T-helper 17 cell (primary cell): ENCODE measurements around the gene TTC21A. TPM values are rescaled to one million over a fixed set of nuclear protein-coding genes. Genes with fewer than 3 reads are reported as not detected.

Experiments used
- ATAC-seq: fragments of 150-1000 bp; cut with Tn5 transposase; 2 replicates; pipeline ENCODE4 v1.10.0; 2021; ENCODE audit warnings: mild to moderate bottlenecking, moderate library complexity
- DNase-seq, 3 donors: peaks; one replicate each; pipeline versions ENCODE4 v3.0.0 to v3.0.0-alpha.2; 2020 to 2021
- H3K9me3 ChIP-seq: one replicate; pipeline ENCODE4 v1.7.0; 2013; ENCODE audit warnings: low read length, mild to moderate bottlenecking; ENCODE audit not compliant: control insufficient read depth, poor library complexity, severe bottlenecking
- H3K27ac Mint-ChIP-seq: one replicate; pipeline ENCODE4 v1.8.0; 2022; ENCODE audit warnings: mild to moderate bottlenecking, moderate library complexity, mixed read lengths
- H3K27me3 Mint-ChIP-seq: one replicate; pipeline ENCODE4 v1.8.0; 2022; ENCODE audit warnings: mixed read lengths
- H3K36me3 Mint-ChIP-seq: one replicate; pipeline ENCODE4 v1.8.0; 2022; ENCODE audit warnings: low read depth, mixed read lengths
- H3K4me1 Mint-ChIP-seq: one replicate; pipeline ENCODE4 v1.8.0; 2022; ENCODE audit warnings: mild to moderate bottlenecking, mixed read lengths
- H3K4me3 Mint-ChIP-seq: one replicate; pipeline ENCODE4 v1.8.0; 2022; ENCODE audit warnings: mild to moderate bottlenecking, moderate library complexity, mixed read lengths
- total RNA-seq, 4 donors: library from RNA in 2 of 4; stranded (reverse) in 2 of 4; gene quantifications; one replicate each; pipeline ENCODE4 v1.2.3 and lab custom pipeline; 2022 to 2026

The TTC21A gene
- total RNA-seq, 2 donors from 2014 or later, result 3.5 to 12.3 TPM

DNA sequence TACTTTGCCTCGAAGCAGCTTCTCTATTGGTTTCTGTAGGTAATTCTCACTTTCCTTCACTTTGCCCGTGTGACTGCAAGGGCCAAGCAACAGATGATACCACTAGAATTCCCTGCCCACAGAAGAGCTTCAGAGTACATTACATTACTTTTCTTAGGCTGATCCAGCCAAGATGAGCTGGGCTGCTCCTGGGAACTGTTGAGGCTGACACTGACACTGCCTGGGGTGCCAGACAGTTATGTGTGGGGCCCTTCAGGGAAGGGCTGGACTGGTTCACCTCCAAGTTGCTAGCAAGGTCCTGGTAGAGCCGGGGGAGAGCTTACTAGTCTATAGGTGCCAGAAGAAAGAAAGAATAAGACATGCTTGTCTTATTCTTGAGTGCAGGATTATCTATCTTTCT lies 19.0 kb upstream of the TTC21A start:
- Mint-ChIP-seq H3K4me3 (no peak overlapping the region), H3K27ac (peak overlapping the region; percentile 49), H3K4me1 (peaks cover 7% of the 10 kb centered on the region), H3K36me3 (peaks cover 9% of the 10 kb centered on the region), H3K27me3 (no peaks in the 10 kb centered on the region)
- peak; percentile 30 for ATAC-seq
- H3K9me3 ChIP-seq, result no peaks in the 10 kb centered on the region
- DNase-seq, result no peak

DNA sequence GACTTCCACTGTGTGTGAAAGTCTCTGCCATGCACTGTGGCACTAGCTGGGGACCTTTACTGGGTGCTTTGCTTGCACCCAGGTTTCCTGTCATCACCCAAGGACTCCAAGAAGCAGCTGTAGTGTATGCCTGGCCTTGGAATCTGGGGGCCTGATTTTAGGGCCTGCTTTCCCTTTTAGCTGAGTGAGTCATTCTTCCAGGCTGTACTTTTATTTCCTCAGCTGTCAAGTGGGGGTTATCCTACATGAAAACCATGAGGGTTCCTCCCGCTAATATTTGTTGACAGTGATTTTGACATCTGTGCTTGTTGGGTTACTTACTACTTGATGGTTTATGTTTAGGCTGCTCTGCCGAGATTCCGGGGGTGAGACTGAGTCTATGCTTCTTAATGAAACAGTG lies 18.6 kb upstream of the TTC21A start:
- no peaks in the 10 kb centered on the region for H3K9me3 ChIP-seq
- Mint-ChIP-seq H3K4me3 (no peak overlapping the region), H3K36me3 (peaks cover 8% of the 10 kb centered on the region), H3K27me3 (no peaks in the 10 kb centered on the region), H3K27ac (peak overlapping the region; percentile 49), H3K4me1 (peaks cover 7% of the 10 kb centered on the region)
- no peak for DNase-seq
- no peak for ATAC-seq

DNA sequence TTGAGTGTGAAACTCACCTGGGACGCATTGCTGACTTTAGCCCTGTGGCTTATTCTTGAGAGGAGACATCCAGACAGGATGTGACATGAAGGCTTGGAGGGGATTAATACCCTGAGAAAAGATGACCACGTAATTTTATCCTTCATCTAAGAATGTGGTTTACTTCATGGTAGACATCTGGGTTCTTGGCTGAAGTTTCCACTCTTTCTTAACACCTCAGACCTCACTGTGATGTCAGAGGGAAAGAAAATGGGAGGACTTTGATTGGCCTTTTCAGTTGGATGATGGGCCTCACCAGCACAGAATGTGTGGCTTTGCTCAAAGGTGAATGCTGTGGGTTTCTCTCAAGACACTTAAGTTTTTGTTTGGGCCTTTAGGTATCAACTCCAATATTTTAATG lies 16.6 kb upstream of the TTC21A start:
- DNase-seq (no peak), ATAC-seq (peak; percentile 18)
- Mint-ChIP-seq H3K4me3 (no peak overlapping the region), H3K36me3 (peaks cover 10% of the 10 kb centered on the region), H3K27me3 (no peaks in the 10 kb centered on the region), H3K27ac (no peak overlapping the region), H3K4me1 (peaks cover 7% of the 10 kb centered on the region)
- H3K9me3 ChIP-seq, result no peaks in the 10 kb centered on the region

DNA sequence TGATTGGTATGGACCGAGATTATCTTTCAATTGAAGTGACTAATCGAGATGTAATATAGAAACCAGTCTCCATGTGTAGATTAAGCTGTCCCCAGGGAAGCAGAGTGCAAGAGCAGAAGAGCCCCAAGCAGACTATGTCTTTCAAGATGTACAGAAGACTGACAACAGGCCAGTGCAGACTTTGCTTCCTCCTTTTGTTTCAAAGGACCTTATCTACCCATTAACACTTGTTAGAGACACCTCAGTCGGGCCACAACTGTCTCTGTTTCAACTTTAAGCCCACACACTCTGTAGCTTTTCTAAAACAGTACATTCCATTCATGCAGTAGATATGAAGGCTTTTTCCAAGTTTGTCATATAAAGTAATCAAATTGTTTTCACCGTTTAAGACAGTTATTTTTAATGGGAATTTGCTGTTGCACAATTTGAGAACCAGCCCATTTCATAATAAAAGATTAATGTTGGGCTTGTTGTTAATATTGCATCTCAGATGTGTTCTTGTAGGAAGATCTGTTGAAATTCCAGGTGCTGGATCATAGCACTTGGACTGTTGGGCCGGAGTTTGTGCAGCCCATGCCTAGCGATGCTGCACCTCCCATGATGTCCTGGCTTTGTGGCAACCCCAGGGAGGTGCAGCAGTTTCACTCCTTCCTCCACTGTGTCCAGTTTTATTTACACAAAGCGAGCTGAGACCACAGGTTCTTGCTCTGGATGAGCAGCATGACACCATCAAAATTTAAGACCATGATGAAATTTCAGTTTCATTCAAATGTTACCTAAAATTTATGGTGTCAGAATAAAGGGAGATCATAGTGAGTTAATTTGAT lies 12.4 kb upstream of the TTC21A start:
- Mint-ChIP-seq H3K4me3 (no peak overlapping the region), H3K4me1 (peaks cover 3% of the 10 kb centered on the region), H3K27me3 (no peaks in the 10 kb centered on the region), H3K27ac (peak overlapping the region; percentile 53), H3K36me3 (peaks cover 6% of the 10 kb centered on the region)
- H3K9me3 ChIP-seq, result no peaks in the 10 kb centered on the region
- DNase-seq (no peak), ATAC-seq (no peak)

DNA sequence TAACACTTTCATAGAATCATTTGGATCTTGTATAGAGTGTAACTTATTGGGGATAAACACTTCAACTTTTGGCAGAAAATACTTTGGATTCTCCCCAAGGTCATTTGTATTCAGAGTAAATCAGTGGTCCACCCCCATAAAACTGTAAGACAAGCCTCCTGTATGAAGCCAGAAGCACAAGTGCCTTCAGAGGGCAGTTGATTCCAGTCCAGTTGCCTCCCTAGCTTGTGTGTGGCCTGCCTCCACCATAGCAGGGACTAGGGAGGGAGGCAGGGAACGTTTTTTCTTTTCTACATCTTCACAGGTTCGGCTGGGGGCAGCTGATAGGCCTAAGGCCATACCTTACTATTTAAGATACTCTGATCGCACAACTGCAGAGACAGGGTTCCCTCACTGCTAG lies 11.7 kb upstream of the TTC21A start:
- no peaks in the 10 kb centered on the region for H3K27me3 Mint-ChIP-seq
- DNase-seq, result no peak
- H3K27ac Mint-ChIP-seq, result peak overlapping the region; percentile 53
- peaks cover 6% of the 10 kb centered on the region for H3K36me3 Mint-ChIP-seq
- peaks cover 3% of the 10 kb centered on the region for H3K4me1 Mint-ChIP-seq
- H3K9me3 ChIP-seq, result no peaks in the 10 kb centered on the region
- no peak for ATAC-seq
- no peak overlapping the region for H3K4me3 Mint-ChIP-seq

DNA sequence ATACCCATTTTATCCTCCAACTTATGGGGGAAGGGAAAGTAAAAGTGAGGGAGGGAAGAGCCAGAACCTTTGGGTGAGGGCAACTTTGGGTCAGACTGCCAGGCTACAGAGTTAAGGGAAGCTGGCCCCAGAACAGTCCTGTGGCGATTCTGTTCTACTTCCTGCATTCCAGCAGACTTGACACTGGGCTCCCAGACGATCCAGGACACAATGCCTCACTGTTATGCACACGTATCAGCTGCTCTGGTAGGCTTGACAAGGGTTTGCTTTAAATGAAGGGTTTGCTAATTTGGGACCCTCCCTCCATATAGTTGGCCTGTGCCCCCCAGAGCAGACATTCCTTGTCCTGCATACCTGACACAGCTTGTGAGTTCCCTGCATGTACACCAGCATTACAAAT lies 10.7 kb upstream of the TTC21A start:
- H3K9me3 ChIP-seq, result no peaks in the 10 kb centered on the region
- Mint-ChIP-seq H3K4me3 (no peak overlapping the region), H3K4me1 (peaks cover 9% of the 10 kb centered on the region), H3K27me3 (no peaks in the 10 kb centered on the region), H3K27ac (peak overlapping the region; percentile 47), H3K36me3 (peaks cover 6% of the 10 kb centered on the region)
- DNase-seq (no peak), ATAC-seq (no peak)

DNA sequence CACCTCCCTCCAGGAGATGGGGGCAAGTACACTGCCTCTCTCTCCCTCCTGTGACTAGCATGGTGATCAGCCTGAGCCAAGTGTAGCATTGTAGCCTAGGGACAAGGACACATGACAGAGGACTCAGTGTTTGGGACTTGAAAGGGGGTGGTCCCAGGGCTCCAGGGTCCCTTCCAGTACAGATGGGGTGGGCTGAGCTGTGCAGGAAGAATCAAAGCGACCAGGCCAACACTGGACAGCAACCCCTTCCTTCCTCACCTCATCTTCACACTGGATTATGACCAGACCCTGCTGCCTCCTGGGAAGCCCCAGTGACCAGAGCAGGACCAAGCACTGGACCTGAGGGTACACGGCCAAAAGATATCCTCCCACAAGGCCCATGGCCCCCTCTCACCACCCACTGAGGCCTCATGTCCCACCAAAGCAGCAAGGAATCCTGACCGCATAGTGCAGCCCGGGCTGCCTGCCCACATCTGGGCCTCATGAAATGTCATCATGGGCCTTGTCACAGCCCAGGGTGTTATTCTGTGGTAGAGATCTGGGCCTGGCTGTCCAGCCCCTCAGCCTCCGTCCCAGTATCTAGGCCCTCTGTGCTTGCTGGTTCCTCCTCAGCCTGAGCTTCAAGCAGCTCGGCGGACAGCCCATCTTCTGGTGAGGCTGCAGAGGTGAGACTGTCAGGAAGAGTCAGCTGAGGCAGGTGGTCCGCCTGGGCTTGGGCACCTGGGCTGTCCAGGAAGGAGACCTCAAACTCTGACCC lies 9.6 kb upstream of the TTC21A start:
- no peak overlapping the region for H3K4me3 Mint-ChIP-seq
- no peaks in the 10 kb centered on the region for H3K27me3 Mint-ChIP-seq
- peak overlapping the region; percentile 47 for H3K27ac Mint-ChIP-seq
- DNase-seq (no peak), ATAC-seq (no peak)
- peaks cover 14% of the 10 kb centered on the region for H3K4me1 Mint-ChIP-seq
- peaks cover 3% of the 10 kb centered on the region for H3K36me3 Mint-ChIP-seq
- H3K9me3 ChIP-seq, result no peaks in the 10 kb centered on the region

DNA sequence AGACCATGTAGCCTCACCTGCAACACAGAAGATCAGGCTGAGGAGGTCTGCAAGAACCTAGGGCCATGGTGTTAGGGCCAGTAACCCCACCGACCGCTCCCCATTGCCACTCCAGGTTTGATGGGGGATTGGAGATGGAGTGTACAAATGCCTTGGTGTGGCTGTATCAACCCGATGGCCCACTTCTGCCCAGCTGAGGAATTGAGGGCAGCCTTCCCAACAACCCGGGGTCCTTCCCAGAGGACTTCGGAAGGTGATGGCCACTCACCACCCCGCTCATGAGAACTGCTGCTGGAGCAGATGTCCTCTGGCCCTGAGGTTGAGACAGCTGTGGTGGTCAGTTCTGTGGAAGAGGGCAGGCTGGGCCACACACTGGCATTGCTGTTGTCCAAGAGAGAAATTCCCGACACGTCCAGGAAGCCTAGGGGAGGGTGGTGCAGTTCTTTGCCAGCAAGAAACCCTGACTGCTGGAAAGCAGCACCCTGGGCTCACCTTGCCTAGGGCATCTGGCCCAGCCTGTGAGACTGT lies 8.9 kb upstream of the TTC21A start:
- H3K27ac Mint-ChIP-seq, result no peak overlapping the region
- peaks cover 3% of the 10 kb centered on the region for H3K36me3 Mint-ChIP-seq
- no peaks in the 10 kb centered on the region for H3K27me3 Mint-ChIP-seq
- peak overlapping the region; percentile 31 for H3K4me3 Mint-ChIP-seq
- DNase-seq (no peak), ATAC-seq (no peak)
- H3K4me1 Mint-ChIP-seq, result peaks cover 17% of the 10 kb centered on the region
- no peaks in the 10 kb centered on the region for H3K9me3 ChIP-seq

DNA sequence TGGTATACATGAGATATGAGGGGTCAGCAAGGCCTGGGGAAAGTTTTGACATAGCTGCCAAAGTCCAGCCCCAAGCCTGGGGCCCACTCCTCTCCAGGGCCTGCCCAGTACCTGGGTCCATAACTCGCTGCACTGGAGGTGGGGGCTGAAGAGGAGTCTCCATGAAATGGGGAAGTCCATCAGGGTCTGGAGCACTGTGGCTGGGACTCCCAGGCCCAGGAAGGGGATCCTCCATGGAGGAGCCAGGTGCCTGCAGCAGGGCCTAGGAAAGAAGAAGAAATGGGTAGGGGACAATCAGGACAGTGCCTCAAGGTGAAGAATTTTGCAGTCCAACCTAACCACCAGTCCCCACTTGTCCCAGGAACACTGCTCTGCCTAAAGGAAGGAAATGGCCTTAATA lies 8.2 kb upstream of the TTC21A start:
- Mint-ChIP-seq H3K4me1 (peaks cover 17% of the 10 kb centered on the region), H3K27ac (peak overlapping the region; percentile 80), H3K27me3 (no peaks in the 10 kb centered on the region), H3K4me3 (no peak overlapping the region), H3K36me3 (peaks cover under 1% of the 10 kb centered on the region)
- H3K9me3 ChIP-seq, result no peaks in the 10 kb centered on the region
- no peak for DNase-seq
- ATAC-seq, result no peak

DNA sequence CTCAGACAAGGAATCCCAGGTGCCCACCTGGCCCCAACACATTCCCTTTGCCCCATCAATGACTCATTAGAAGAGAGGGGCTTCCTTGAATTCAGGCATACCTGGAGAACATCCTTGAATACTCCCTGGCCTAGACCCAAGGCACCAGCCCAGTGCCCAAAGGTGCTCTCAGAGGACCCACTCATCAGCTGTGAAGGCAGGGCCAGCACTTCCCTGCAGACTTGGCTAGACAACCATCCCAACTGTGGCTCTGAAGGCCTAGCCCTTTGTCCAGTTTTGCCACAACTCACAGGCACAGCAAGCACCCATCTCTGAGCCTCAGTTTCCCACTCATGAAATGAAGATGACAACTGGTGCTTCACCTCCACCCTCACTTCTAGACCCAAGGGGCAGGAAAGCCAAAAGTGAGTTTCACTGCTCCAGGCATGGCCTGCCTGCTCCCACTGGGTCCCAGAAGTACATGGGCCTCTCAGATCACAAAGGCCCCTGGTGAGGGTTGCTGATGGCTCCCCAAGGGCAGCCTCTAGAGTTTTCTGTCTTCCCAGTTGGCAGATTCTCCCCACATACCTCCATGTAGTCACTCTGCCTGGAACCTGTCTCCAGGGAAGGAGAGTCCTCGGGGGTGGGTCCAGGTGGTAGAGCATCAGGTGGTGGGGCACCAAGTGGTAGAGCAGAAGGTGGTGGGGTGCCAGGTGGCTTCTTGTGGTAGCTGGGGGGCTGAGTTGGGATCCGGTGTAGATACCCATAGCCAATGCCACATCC lies 7.6 kb upstream of the TTC21A start:
- no peaks in the 10 kb centered on the region for H3K9me3 ChIP-seq
- H3K36me3 Mint-ChIP-seq, result no peaks in the 10 kb centered on the region
- H3K4me3 Mint-ChIP-seq, result no peak overlapping the region
- no peaks in the 10 kb centered on the region for H3K27me3 Mint-ChIP-seq
- ATAC-seq (no peak), DNase-seq (no peak)
- peaks cover 21% of the 10 kb centered on the region for H3K4me1 Mint-ChIP-seq
- H3K27ac Mint-ChIP-seq, result peak overlapping the region; percentile 82

DNA sequence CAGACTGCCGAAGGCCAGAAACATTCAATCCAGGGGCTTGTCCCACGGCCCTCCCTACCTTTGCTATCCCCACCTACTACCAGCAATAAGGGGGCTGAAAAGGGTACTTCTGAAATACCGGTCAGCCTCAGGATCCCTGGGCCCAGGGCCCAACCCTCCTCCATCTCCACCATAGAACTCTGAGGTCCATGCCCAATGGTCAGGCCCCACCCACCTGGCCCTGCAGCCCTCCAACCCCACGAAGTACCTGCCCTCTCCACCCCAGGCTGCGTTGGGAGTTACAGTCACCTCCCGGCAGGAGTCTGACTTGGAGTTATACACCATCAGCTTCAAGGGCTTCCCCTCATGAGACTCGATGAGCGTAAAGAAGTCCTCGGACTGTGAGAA lies 7.0 kb upstream of the TTC21A start:
- no peaks in the 10 kb centered on the region for H3K36me3 Mint-ChIP-seq
- H3K27ac Mint-ChIP-seq, result peak overlapping the region; percentile 82
- peaks cover 27% of the 10 kb centered on the region for H3K4me1 Mint-ChIP-seq
- ATAC-seq, result no peak
- no peaks in the 10 kb centered on the region for H3K27me3 Mint-ChIP-seq
- peak overlapping the region; percentile 19 for H3K4me3 Mint-ChIP-seq
- H3K9me3 ChIP-seq, result no peaks in the 10 kb centered on the region
- no peak for DNase-seq

DNA sequence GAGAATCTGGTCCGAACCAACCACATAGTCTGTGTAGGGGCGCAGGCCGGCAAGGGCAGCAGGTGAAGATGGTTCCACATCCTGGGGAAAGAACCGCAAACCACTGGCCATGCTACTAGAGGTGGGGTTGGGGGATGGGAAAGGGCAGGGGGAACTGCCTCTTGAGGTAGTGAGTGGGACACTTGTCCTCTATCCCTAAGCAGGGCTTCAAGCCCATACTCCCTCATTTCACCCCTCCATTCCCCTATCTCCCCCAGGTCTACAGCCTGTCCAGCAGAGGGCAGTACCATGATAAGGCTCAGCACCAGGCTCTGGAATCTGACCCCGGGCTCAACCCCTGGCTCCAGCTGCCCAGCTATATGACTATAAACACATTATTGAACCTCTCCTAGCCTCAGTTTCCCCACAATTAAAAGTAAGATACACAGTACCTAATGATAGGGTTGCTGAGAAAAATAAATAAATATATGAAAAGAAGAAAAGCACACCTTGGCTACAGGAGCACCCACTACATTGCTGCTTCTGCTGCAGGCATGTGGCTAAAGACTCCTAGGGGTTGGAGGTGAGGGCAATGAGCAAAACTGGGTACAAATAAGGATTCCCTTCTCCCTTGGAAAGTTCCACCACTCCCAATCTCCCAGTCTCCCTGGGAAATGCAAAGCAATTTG lies 6.3 kb upstream of the TTC21A start:
- no peak overlapping the region for H3K4me3 Mint-ChIP-seq
- H3K27ac Mint-ChIP-seq, result peak overlapping the region; percentile 82
- peak in 1 of 3 donors; percentile 32 for DNase-seq
- peaks cover 33% of the 10 kb centered on the region for H3K4me1 Mint-ChIP-seq
- no peaks in the 10 kb centered on the region for H3K27me3 Mint-ChIP-seq
- ATAC-seq, result peak; percentile 67
- H3K9me3 ChIP-seq, result no peaks in the 10 kb centered on the region
- no peaks in the 10 kb centered on the region for H3K36me3 Mint-ChIP-seq
